ENCODE results near the gene FAM222A. TPM values are rescaled to one million over a fixed set of nuclear protein-coding genes. Genes with fewer than 3 reads are reported as not detected.

The FAM222A gene
- total RNA-seq, 1 experiment from 2014 or later, result 12.8 TPM

GRCh38 chr12:109753959-109754358 is 40.3 kb downstream of the FAM222A start:
- CTCF ChIA-PET, result no interaction called here
- Histone ChIP-seq H3K4me3 (ENCODE audit: low read depth in 2 of 2, low read length in 2 of 2) (no peak overlapping the region), H3K4me1 (ENCODE audit: control insufficient read depth, insufficient read depth, low read length) (no peaks in the 10 kb centered on the region), H3K36me3 (ENCODE audit: control insufficient read depth, insufficient read depth, low read length) (no peaks in the 10 kb centered on the region), H3K9me3 (ENCODE audit: control insufficient read depth, insufficient read depth, low read depth, low read length) (peaks cover 8% of the 10 kb centered on the region; the same call in 1 of the 2 replicates), H3K27me3 (ENCODE audit: control insufficient read depth, insufficient read depth, low read length) (no peaks in the 10 kb centered on the region), H3K27ac (ENCODE audit: low read length) (no peak overlapping the region)
- BruUV-seq (replicated peaks), result no TSS peak
- ATAC-seq, result no peak
- DNase-seq (ENCODE audit: low read depth, low spot score), result no peak
- TF ChIP-seq SIN3A (IDR thresholded peaks at IDR 0.05; ENCODE audit: borderline replicate concordance, insufficient read depth, low read depth, low read length) (no peak), POLR2AphosphoS5 (IDR thresholded peaks at IDR 0.05; ENCODE audit: low read depth, low read length) (no peak), CTCF (IDR thresholded peaks at IDR 0.05) (no peak), TCF7L2 (IDR thresholded peaks at IDR 0.05; ENCODE audit: low read depth, low read length) (no peak), REST (IDR thresholded peaks at IDR 0.05; ENCODE audit: insufficient read depth in 1 of 2, low read depth in 2 of 2, low read length in 1 of 2) (no peak)
- in situ Hi-C loops (cut with HindIII; ENCODE audit: low pct_unique_long_range_greater_than_20kb, low sequenced_read_pairs), result no loop called here
- POLR2A ChIA-PET, result interaction anchor here (0.7 kb wide), 1 partner anchor 365 kb away, joined by 3 read pairs; no protein-coding TSS in a partner anchor
- intact Hi-C loops (cut with micrococcal nuclease; ENCODE audit: unreplicated experiment), result no loop called here

- H3K4me3 ChIP-seq (ENCODE audit: low read depth in 2 of 2, low read length in 2 of 2), result no peak overlapping the region
- TF ChIP-seq REST (IDR thresholded peaks at IDR 0.05; ENCODE audit: insufficient read depth in 1 of 2, low read depth in 2 of 2, low read length in 1 of 2) (no peak), TCF7L2 (IDR thresholded peaks at IDR 0.05; ENCODE audit: low read depth, low read length) (no peak), CTCF (IDR thresholded peaks at IDR 0.05) (no peak), POLR2AphosphoS5 (IDR thresholded peaks at IDR 0.05; ENCODE audit: low read depth, low read length) (no peak), SIN3A (IDR thresholded peaks at IDR 0.05; ENCODE audit: borderline replicate concordance, insufficient read depth, low read depth, low read length) (no peak)
- ChIA-PET POLR2A (no interaction called here), CTCF (no interaction called here)
- no TSS peak for BruUV-seq (replicated peaks)
- in situ Hi-C loops (cut with HindIII; ENCODE audit: low pct_unique_long_range_greater_than_20kb, low sequenced_read_pairs) (no loop called here), intact Hi-C loops (cut with micrococcal nuclease; ENCODE audit: unreplicated experiment) (no loop called here)
- no peaks in the 10 kb centered on the region for H3K27me3 ChIP-seq (ENCODE audit: control insufficient read depth, insufficient read depth, low read length)
- H3K4me1 ChIP-seq (ENCODE audit: control insufficient read depth, insufficient read depth, low read length), result no peaks in the 10 kb centered on the region
- DNase-seq (ENCODE audit: low read depth, low spot score) (no peak), ATAC-seq (no peak)
- no peaks in the 10 kb centered on the region for H3K36me3 ChIP-seq (ENCODE audit: control insufficient read depth, insufficient read depth, low read length)
- H3K9me3 ChIP-seq (ENCODE audit: control insufficient read depth, insufficient read depth, low read depth, low read length), result peaks cover under 1% of the 10 kb centered on the region; the same call in 1 of the 2 replicates
- H3K27ac ChIP-seq (ENCODE audit: low read length), result no peak overlapping the region
These were observed 42.8 kb downstream of the FAM222A start for GRCh38 chr12:109756457-109756856.
